ENCODE results near the gene MMP13.
"Not testable (repeated sequence)": the region's sequence is repeated elsewhere in the genome, so short reads cannot be mapped to it uniquely, and the experiment has no call there.

The MMP13 gene

GRCh38 chr11:102983486-102983885 lies 28.0 kb upstream of the MMP13 start:
- no peak for DNase-seq (ENCODE audit: low spot score)
- no peak for TF ChIP-seq CTCF (IDR thresholded peaks at IDR 0.05; ENCODE audit: extremely low read depth, missing control alignments)

- no peak for TF ChIP-seq CTCF (IDR thresholded peaks at IDR 0.05; ENCODE audit: extremely low read depth, missing control alignments)
- peak; percentile 10 for DNase-seq (ENCODE audit: low spot score)
Measured at GRCh38 chr11:102981324-102981910, 25.9 kb upstream of the MMP13 start.

- no peak for TF ChIP-seq CTCF (IDR thresholded peaks at IDR 0.05; ENCODE audit: extremely low read depth, missing control alignments)
Measured at GRCh38 chr11:102974552-102975280, 19.2 kb upstream of the MMP13 start.

GRCh38 chr11:102973698-102974097 lies 18.2 kb upstream of the MMP13 start:
- not testable (repeated sequence) for DNase-seq (ENCODE audit: low spot score)

More at GRCh38 chr11:102974552-102975280, 19.2 kb upstream of the MMP13 start:
- no peak for DNase-seq (ENCODE audit: low spot score)

- no peak for TF ChIP-seq CTCF (IDR thresholded peaks at IDR 0.05; ENCODE audit: extremely low read depth, missing control alignments)
- no peak for DNase-seq (ENCODE audit: low spot score)
Measured at GRCh38 chr11:102972853-102973252, 17.3 kb upstream of the MMP13 start.

- no peak for TF ChIP-seq CTCF (IDR thresholded peaks at IDR 0.05; ENCODE audit: extremely low read depth, missing control alignments)
- no peak for DNase-seq (ENCODE audit: low spot score)
Measured at GRCh38 chr11:102971766-102972165, 16.2 kb upstream of the MMP13 start.

- no peak for DNase-seq (ENCODE audit: low spot score)
- no peak for TF ChIP-seq CTCF (IDR thresholded peaks at IDR 0.05; ENCODE audit: extremely low read depth, missing control alignments)
Measured at GRCh38 chr11:102967497-102967896, 12.0 kb upstream of the MMP13 start.

GRCh38 chr11:102966011-102966410 lies 10.5 kb upstream of the MMP13 start:
- no peak for DNase-seq (ENCODE audit: low spot score)
- TF ChIP-seq CTCF (IDR thresholded peaks at IDR 0.05; ENCODE audit: extremely low read depth, missing control alignments), result no peak

Data from GM20000 (cell line).